HL-60 (cell line): Measurements from ENCODE around the gene ZP1.

Experiments
- CTCF ChIP-seq: IDR thresholded peaks from one replicate; pipeline ENCODE4 v1.5.1; 2011; ENCODE audit warnings: low read length, control low read depth, inconsistent platforms; ENCODE audit not compliant: insufficient read depth
- GABPA ChIP-seq: IDR thresholded peaks from 2 replicates; pipeline ENCODE4 v1.6.1; 2012; ENCODE audit warnings: low read depth
- POLR2AphosphoS5 ChIP-seq: IDR thresholded peaks from 2 replicates; pipeline ENCODE4 v1.6.1; 2012; ENCODE audit warnings: low read depth
- REST ChIP-seq: IDR thresholded peaks from 2 replicates; pipeline ENCODE4 v1.6.1; 2012; ENCODE audit warnings: low read depth; ENCODE audit not compliant: insufficient replicate concordance
- SPI1 ChIP-seq: IDR thresholded peaks from 2 replicates; pipeline ENCODE4 v1.6.1; 2012; ENCODE audit warnings: low read depth, mild to moderate bottlenecking, borderline replicate concordance

- TF ChIP-seq POLR2AphosphoS5: no peak
- no peak for TF ChIP-seq CTCF
- TF ChIP-seq REST: peak; percentile 20
- no peak for TF ChIP-seq SPI1
- TF ChIP-seq GABPA: no peak
These were observed 5.7 kb downstream of the ZP1 start for GRCh38 chr11:60872961-60873524.
